Osteocyte (in vitro differentiated cells): Measurements from ENCODE around the gene TNFRSF18. TPM values are rescaled to one million over a fixed set of nuclear protein-coding genes. Genes with fewer than 3 reads are reported as not detected.

Source experiments
- DNase-seq: peaks from one replicate; pipeline ENCODE4 v3.0.0; 2021; ENCODE audit warnings: mixed read lengths; ENCODE audit not compliant: unreplicated experiment; ENCODE audit errors: extremely low spot score
- H3K27ac Mint-ChIP-seq: one replicate; pipeline ENCODE4 v1.8.0; 2021; ENCODE audit warnings: mild to moderate bottlenecking, mixed read lengths; ENCODE audit not compliant: unreplicated experiment
- H3K27me3 Mint-ChIP-seq: one replicate; pipeline ENCODE4 v1.8.0; 2021; ENCODE audit warnings: mixed read lengths; ENCODE audit not compliant: unreplicated experiment
- H3K36me3 Mint-ChIP-seq: one replicate; pipeline ENCODE4 v1.8.0; 2021; ENCODE audit warnings: mixed read lengths; ENCODE audit not compliant: unreplicated experiment
- H3K4me1 Mint-ChIP-seq: one replicate; pipeline ENCODE4 v1.8.0; 2021; ENCODE audit warnings: mixed read lengths; ENCODE audit not compliant: unreplicated experiment
- H3K4me3 Mint-ChIP-seq: one replicate; pipeline ENCODE4 v1.8.0; 2021; ENCODE audit warnings: mild to moderate bottlenecking, moderate library complexity, mixed read lengths; ENCODE audit not compliant: unreplicated experiment
- H3K9me3 Mint-ChIP-seq: one replicate; pipeline ENCODE4 v1.8.0; 2021; ENCODE audit warnings: mixed read lengths; ENCODE audit not compliant: unreplicated experiment
- total RNA-seq: library from RNA; stranded (reverse); gene quantifications from 2 replicates; pipeline ENCODE4 v1.2.1, GENCODE V29; 2021
- TF ChIP-seq, protein P1 (sequence below): fragments of 200-600 bp; sonication (generic); IDR thresholded peaks from 2 replicates; pipeline ENCODE4 v1.5.0; 2021; ENCODE audit warnings: antibody characterized with exemption, mild to moderate bottlenecking, moderate library complexity

TNFRSF18 gene
- total RNA-seq, 1 donor from 2014 or later: not detected

DNA sequence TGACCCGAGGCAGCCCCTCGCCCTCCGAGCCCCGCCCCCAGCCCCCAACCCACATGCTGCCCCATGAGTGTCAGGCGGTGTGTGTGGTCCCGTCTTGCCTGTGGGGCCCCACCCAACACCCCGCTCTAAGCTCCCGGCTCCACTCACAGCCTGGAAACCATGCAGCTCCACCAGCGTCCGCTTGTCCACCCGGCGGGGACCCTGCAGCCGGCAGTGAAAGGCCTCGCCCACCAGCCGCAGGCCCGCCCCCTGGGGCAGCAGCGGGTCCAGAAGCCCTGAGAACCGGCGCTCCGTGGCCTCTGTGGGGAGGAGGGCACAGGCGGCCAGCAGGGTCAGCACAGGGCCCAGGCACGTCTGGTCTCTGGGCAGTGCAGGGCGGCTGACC, 37.4 kb upstream of the TNFRSF18 start:
- DNase-seq: no peak
- Mint-ChIP-seq H3K4me3 (no peak overlapping the region), H3K27ac (no peak overlapping the region), H3K36me3 (no peaks in the 10 kb centered on the region), H3K4me1 (peaks cover 11% of the 10 kb centered on the region), H3K9me3 (no peaks in the 10 kb centered on the region), H3K27me3 (no peaks in the 10 kb centered on the region)
- TF ChIP-seq, protein P1, sequence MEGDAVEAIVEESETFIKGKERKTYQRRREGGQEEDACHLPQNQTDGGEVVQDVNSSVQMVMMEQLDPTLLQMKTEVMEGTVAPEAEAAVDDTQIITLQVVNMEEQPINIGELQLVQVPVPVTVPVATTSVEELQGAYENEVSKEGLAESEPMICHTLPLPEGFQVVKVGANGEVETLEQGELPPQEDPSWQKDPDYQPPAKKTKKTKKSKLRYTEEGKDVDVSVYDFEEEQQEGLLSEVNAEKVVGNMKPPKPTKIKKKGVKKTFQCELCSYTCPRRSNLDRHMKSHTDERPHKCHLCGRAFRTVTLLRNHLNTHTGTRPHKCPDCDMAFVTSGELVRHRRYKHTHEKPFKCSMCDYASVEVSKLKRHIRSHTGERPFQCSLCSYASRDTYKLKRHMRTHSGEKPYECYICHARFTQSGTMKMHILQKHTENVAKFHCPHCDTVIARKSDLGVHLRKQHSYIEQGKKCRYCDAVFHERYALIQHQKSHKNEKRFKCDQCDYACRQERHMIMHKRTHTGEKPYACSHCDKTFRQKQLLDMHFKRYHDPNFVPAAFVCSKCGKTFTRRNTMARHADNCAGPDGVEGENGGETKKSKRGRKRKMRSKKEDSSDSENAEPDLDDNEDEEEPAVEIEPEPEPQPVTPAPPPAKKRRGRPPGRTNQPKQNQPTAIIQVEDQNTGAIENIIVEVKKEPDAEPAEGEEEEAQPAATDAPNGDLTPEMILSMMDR: no peak

DNA sequence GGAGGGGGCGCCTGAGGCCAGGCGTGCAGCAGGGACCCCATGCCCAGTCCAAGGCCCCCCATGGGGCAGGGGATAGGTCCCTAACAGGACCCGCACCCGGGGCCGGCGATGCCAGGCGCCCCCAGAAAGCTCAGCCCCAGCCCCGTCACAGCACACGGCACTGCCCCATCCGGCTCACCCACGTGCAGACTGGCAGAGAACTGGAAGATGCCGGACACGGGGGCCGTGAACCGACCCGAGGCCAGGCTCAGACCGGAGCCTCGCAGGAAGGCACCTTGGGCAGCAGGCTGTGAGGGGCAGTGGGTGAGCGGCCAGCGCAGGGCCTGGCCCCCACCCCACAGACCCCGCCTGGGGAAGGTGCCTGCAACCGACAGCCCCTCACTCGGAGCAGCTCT, 36.9 kb upstream of the TNFRSF18 start:
- no peak for DNase-seq
- Mint-ChIP-seq H3K27me3 (no peaks in the 10 kb centered on the region), H3K4me1 (peaks cover 12% of the 10 kb centered on the region), H3K4me3 (no peak overlapping the region), H3K9me3 (no peaks in the 10 kb centered on the region), H3K27ac (no peak overlapping the region), H3K36me3 (no peaks in the 10 kb centered on the region)
- TF ChIP-seq, protein P1: no peak

DNA sequence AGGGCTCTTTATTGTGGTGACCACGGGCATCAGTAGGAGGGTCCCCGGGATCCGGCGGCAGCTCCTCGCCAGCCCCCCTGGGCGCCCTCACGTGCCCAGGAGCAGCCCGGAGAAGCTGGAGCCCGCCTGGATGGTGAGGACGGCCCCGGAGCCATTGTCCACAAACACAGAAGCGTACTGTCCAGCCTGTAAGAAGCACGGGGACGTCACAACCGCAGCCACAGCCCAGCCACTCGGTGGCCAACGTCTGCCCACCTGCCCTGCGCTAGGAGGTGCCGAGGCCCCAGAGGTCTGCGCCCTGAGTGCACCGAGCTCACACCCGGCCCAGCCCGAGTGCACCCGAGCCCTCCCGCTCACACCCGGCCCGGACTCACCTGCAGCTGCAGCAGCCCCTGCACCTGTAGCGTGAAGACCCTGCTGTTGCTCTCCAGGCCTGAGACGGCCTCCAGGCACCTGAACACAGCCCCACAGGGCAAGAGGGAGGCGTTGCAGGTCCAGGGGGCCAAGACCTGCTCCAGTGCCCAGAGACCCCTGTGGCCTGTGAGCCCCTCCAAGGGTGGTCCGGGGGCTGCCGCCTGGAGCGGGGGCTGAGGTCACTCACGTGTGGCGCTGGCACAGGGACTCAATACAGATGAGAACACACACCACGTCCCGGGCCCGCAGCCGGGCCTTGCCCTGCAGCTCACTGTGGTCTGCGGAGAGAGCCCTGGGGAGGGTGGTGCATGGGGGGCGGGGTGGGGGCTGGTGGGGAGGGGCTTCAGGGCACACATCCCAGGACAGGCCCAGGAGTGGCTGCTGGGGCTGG, 36.3 kb upstream of the TNFRSF18 start:
- peaks cover 14% of the 10 kb centered on the region for H3K4me1 Mint-ChIP-seq
- H3K27ac Mint-ChIP-seq: no peak overlapping the region
- no peaks in the 10 kb centered on the region for H3K36me3 Mint-ChIP-seq
- TF ChIP-seq, protein P1: no peak
- H3K27me3 Mint-ChIP-seq: no peaks in the 10 kb centered on the region
- DNase-seq: no peak
- no peak overlapping the region for H3K4me3 Mint-ChIP-seq
- H3K9me3 Mint-ChIP-seq: no peaks in the 10 kb centered on the region

DNA sequence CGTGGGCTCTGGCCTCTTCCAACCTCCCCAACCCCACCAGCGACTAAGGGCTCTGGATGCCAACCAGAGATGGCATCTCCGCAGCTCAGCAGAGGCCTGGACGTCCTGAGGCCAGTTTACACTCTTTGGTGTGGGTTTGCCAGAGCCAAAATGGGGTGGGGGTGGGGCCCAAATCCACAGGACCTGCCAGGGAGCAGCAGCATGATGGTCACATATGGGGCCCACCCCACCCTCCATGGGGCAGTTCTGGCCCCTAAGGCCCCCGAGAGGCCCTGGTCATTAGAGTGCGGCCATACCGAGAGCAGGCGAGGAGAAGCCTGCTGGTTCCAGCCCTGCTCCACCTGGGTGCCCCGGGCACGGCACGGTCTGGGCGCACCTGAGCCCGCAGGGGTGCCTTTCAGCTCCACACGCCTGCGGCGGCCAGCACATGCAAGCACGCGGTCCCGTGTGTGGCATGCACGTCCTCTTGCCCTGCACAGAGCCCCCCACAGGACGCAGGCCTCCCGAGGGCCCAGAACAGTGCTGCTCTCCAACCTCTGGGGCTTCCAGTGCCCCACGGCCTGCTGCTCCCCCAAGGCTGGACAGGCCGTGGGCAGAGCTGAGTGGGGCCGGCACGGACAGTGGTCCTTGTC, 35.3 kb upstream of the TNFRSF18 start:
- H3K4me1 Mint-ChIP-seq: peaks cover 22% of the 10 kb centered on the region
- H3K9me3 Mint-ChIP-seq: no peaks in the 10 kb centered on the region
- no peak overlapping the region for H3K4me3 Mint-ChIP-seq
- DNase-seq: no peak
- no peak overlapping the region for H3K27ac Mint-ChIP-seq
- no peaks in the 10 kb centered on the region for H3K36me3 Mint-ChIP-seq
- no peaks in the 10 kb centered on the region for H3K27me3 Mint-ChIP-seq
- TF ChIP-seq, protein P1: no peak

DNA sequence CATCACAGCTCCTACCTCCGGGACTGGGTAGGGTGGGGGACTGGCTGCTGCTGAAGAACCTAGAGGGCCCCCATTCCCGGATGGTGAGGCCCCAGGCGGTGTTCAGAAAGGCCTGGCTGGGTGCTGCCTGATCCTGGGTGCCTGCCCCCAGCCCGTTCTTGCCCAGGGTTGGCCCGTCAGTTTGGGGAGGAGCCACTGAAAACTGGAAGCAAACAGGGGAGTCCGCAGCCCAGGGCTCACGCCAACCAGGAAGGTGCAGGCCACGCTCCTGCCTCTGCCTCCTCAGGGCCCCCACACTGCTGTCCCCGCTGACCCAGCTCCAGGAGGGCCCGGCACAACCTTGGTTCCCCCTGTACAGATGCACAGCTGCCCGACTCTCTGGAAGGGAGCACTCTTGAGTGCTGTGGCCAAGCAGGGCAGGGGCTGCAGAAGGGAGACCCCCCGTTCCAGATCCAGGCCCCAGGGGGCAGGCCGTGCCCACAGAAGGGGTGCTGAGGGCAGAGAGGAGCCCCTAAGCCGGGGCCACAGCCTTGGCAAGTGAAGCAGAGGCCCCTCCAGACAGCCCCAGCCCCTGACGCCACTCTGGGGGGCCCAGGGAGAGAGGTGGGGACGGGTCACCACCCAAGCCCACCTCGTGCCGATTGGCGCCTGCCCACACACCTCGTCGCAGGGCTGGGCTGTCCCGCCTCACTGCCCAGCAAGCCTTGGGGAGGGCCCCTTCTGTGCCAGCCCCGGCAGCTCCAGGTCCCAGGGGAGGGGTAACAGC, 34.6 kb upstream of the TNFRSF18 start:
- no peaks in the 10 kb centered on the region for H3K27me3 Mint-ChIP-seq
- H3K4me1 Mint-ChIP-seq: peaks cover 23% of the 10 kb centered on the region
- no peak for DNase-seq
- no peaks in the 10 kb centered on the region for H3K36me3 Mint-ChIP-seq
- TF ChIP-seq, protein P1: no peak
- no peak overlapping the region for H3K4me3 Mint-ChIP-seq
- H3K27ac Mint-ChIP-seq: no peak overlapping the region
- H3K9me3 Mint-ChIP-seq: no peaks in the 10 kb centered on the region
